ENCODE data around the gene APOL1.
A peak's percentile ranks its signal among the peaks of the same experiment; 100 is the strongest.
"Not testable (repeated sequence)": the region's sequence is repeated elsewhere in the genome, so short reads cannot be mapped to it uniquely, and the experiment has no call there.

Gene APOL1

GRCh38 chr22:36246718-36247117 lies 6.2 kb upstream of the APOL1 start:
- no peak for DNase-seq

GRCh38 chr22:36247955-36248354 lies 5.0 kb upstream of the APOL1 start:
- DNase-seq, result no peak

GRCh38 chr22:36249160-36249559 lies 3.8 kb upstream of the APOL1 start:
- DNase-seq, result no peak

- not testable (repeated sequence) for DNase-seq
These were observed 2.5 kb upstream of the APOL1 start for GRCh38 chr22:36250292-36250960.

- not testable (repeated sequence) for DNase-seq
These were observed 839 bp upstream of the APOL1 start for GRCh38 chr22:36251979-36252608.

GRCh38 chr22:36253523-36254490 lies 874 bp downstream of the APOL1 start:
- peak; percentile 59 for DNase-seq

- DNase-seq, result not testable (repeated sequence)
These were observed 2.6 kb downstream of the APOL1 start for GRCh38 chr22:36255572-36255971.

GRCh38 chr22:36256478-36256877 lies 3.5 kb downstream of the APOL1 start:
- DNase-seq, result no peak

- DNase-seq, result no peak
These were observed 4.4 kb downstream of the APOL1 start for GRCh38 chr22:36257308-36257707.

GRCh38 chr22:36257948-36258670 lies 5.2 kb downstream of the APOL1 start:
- no peak for DNase-seq

- DNase-seq, result no peak
These were observed 6.0 kb downstream of the APOL1 start for GRCh38 chr22:36258701-36259614.

GRCh38 chr22:36259615-36260300 lies 6.8 kb downstream of the APOL1 start:
- DNase-seq, result no peak

- not testable (repeated sequence) for DNase-seq
These were observed 8.7 kb downstream of the APOL1 start for GRCh38 chr22:36261675-36262074.

GRCh38 chr22:36262307-36262706 lies 9.4 kb downstream of the APOL1 start:
- DNase-seq, result not testable (repeated sequence)

GRCh38 chr22:36263216-36263673 lies 10.3 kb downstream of the APOL1 start:
- not testable (repeated sequence) for DNase-seq

GRCh38 chr22:36263886-36264664 lies 11.1 kb downstream of the APOL1 start:
- not testable (repeated sequence) for DNase-seq

- no peak for DNase-seq
These were observed 14.1 kb downstream of the APOL1 start for GRCh38 chr22:36267058-36267457.

GRCh38 chr22:36267896-36268485 lies 15.1 kb downstream of the APOL1 start:
- DNase-seq, result no peak

GRCh38 chr22:36271231-36271630 lies 18.3 kb downstream of the APOL1 start:
- DNase-seq, result not testable (repeated sequence)

- not testable (repeated sequence) for DNase-seq
These were observed 19.0 kb downstream of the APOL1 start for GRCh38 chr22:36271951-36272350.
